KOPT-K1 (cell line): ENCODE measurements around the gene PLXNA3.

Source experiments
- H3K27ac ChIP-seq: fragments of 200-600 bp; sonication (generic); 2 replicates; pipeline ENCODE4 v1.5.1; 2016; ENCODE audit warnings: antibody characterized with exemption, mild to moderate bottlenecking, low read depth, low read length; ENCODE audit not compliant: poor library complexity, severe bottlenecking
- H3K36me3 ChIP-seq: fragments of 200-600 bp; sonication (generic); 2 replicates; pipeline ENCODE4 v1.5.1; 2017; ENCODE audit warnings: antibody characterized with exemption, mild to moderate bottlenecking, low read length, moderate library complexity; ENCODE audit not compliant: insufficient read depth
- H3K9me3 ChIP-seq: fragments of 200-600 bp; sonication (generic); 2 replicates; pipeline ENCODE4 v1.5.1; 2017; ENCODE audit warnings: antibody characterized with exemption, low read length, mild to moderate bottlenecking; ENCODE audit not compliant: insufficient read depth, poor library complexity, severe bottlenecking

Gene PLXNA3

DNA sequence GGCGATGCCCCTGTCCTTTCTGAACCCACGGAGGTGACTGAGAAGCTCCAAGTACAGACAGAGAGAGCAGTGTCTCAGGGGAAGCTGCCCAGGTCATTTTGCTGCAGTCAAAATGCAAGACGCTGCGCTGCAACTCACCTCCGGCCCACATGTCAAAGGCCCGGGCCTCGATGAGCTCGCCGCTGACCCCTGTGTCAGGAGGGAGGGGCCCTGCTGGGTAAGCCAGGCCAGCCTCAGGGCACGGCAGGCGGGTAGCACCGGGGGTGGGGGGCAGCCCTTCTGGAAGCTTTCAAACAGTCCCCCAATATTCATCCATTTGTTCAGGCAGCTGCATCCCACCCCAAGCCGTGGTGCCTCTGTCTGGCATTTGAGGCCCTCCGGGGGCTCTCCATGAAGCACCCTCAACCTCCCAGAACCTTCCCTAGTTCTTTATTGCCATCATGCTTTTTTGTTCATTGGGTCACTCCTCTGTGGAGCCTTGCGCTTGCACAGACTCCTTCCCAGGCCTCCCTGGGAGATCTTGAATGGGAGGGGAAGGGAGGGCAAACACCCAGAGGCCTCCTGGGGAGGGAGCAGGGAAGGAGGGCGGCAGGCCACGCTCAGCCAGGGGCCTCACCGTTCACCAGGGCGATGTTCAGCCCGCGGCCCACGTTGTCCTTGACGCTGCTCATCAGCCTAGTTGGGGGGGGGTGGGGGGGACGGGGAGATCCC is 49.7 kb downstream of the PLXNA3 start:
- H3K9me3 ChIP-seq, result no peaks in the 10 kb centered on the region

DNA sequence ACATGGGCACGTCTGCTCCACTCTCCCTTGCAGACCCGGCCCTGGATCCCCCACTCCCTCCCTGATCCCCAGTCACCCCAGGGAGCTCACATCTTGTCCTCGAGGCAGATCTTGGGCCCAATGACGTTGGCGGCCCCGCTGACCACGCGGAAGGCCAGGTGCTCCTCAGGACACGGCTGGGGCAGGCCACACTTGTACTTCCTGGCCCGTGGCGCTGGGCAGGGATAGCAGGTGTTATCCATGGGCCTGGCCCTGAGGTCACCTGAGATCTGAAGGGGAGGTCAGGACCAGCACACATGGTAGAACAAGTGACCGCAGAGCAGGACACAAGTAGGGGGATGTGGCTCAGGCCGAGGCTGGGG is 50.3 kb downstream of the PLXNA3 start:
- Histone ChIP-seq H3K27ac (no peak overlapping the region), H3K36me3 (peaks cover 5% of the 10 kb centered on the region; the same call in 1 of the 2 replicates), H3K9me3 (no peaks in the 10 kb centered on the region)

More for the DNA sequence above, 49.7 kb downstream of the PLXNA3 start:
- H3K27ac ChIP-seq, result no peak overlapping the region
- H3K36me3 ChIP-seq, result peaks cover 5% of the 10 kb centered on the region; the same call in 1 of the 2 replicates

DNA sequence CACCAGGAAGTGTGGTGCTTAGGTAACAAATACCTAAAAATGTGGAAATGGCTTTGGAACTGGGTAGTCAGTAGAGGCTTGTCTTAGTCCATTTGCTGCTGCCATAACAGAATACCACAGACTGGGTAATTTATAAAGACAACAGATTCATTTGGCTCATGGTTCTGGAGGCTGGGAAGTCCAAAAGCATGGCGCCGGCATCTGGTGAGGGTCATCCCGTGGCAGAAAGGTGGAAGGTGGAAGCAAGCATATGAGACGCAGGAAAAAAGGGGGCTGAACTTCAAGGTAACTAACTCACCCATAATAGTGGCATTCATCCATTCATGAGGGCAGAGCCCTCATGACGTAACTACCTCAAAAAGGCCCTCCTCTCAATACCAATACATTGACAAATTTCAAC is 51.4 kb downstream of the PLXNA3 start:
- Histone ChIP-seq H3K27ac (no peak overlapping the region), H3K9me3 (no peaks in the 10 kb centered on the region), H3K36me3 (peaks cover 5% of the 10 kb centered on the region; the same call in 1 of the 2 replicates)

DNA sequence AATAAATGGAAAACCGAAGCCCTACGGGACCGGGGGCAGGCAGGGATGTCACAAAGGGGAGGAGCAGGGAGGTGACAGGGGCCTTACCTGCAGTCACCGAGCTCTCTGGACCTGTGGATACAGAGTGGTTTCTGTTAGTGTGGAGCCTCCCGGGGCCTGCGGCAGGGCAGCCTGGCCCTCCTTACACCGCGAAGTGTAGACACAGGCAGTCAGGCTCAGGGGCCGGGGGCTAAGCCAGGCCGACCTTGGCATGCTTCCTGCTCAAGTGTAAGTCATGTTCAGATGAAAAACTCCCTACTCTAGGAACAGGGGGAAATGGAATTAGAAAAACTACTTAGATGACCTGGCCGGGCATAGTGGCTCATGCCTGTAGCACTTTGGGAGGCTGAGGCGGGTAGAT is 53.7 kb downstream of the PLXNA3 start:
- Histone ChIP-seq H3K36me3 (no peaks in the 10 kb centered on the region; the same call in 1 of the 2 replicates), H3K27ac (peak overlapping the region; percentile 43), H3K9me3 (no peaks in the 10 kb centered on the region)

DNA sequence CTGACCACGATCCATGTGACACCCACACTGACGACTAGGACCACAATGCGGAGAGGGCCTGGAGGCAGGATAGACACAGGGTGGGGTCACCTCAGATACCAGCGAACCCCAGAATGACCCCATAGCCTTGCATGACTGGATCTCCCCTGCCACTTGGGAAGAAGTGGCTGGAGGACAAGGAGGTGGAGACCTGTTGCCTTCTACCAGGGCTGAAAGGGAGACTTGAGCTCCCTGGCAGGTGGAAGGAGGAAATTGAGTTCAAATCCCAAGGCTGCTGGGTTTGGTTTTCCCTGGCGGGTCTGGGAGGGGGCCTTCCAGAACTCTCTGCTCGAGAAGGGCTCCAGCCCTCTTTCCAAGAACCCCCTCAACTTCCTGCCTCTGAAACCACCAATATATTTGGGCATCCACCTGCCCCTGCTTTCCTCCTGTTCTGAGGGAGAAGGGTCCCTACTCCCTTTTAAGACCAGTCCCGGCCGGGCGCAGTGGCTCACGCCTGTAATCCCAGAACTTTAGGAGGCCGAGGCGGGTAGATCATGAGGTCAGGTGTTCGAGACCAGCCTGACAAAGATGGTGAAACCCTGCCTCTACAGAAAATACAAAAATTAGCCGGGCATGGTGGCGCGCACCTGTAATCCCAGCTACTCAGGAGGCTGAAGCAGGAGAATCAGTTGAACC is 54.9 kb downstream of the PLXNA3 start:
- Histone ChIP-seq H3K27ac (no peak overlapping the region), H3K9me3 (no peaks in the 10 kb centered on the region), H3K36me3 (no peaks in the 10 kb centered on the region; the same call in 1 of the 2 replicates)

- H3K9me3 ChIP-seq, result no peaks in the 10 kb centered on the region
- H3K36me3 ChIP-seq, result no peaks in the 10 kb centered on the region; the same call in 1 of the 2 replicates
- H3K27ac ChIP-seq, result no peak overlapping the region
Measured at GRCh38 chrX:154513716-154514115, 55.6 kb downstream of the PLXNA3 start.

GRCh38 chrX:154515090-154515965 is 57.2 kb downstream of the PLXNA3 start:
- Histone ChIP-seq H3K36me3 (no peaks in the 10 kb centered on the region), H3K9me3 (no peaks in the 10 kb centered on the region), H3K27ac (peak overlapping the region; percentile 78)

GRCh38 chrX:154515966-154516655 is 58.0 kb downstream of the PLXNA3 start, which contains the start of gene FAM3A:
FAM3A (minus strand) TSS chrX:154516232; CDS start chrX:154515772, 460 bp downstream.
- H3K27ac ChIP-seq, result peak within 1 kb of the TSS; percentile 78
- H3K36me3 ChIP-seq, result no peaks in the 10 kb centered on the region
- H3K9me3 ChIP-seq, result no peaks in the 10 kb centered on the region

GRCh38 chrX:154516656-154517100 is 58.6 kb downstream of the PLXNA3 start:
- H3K27ac ChIP-seq, result peak overlapping the region; percentile 59

DNA sequence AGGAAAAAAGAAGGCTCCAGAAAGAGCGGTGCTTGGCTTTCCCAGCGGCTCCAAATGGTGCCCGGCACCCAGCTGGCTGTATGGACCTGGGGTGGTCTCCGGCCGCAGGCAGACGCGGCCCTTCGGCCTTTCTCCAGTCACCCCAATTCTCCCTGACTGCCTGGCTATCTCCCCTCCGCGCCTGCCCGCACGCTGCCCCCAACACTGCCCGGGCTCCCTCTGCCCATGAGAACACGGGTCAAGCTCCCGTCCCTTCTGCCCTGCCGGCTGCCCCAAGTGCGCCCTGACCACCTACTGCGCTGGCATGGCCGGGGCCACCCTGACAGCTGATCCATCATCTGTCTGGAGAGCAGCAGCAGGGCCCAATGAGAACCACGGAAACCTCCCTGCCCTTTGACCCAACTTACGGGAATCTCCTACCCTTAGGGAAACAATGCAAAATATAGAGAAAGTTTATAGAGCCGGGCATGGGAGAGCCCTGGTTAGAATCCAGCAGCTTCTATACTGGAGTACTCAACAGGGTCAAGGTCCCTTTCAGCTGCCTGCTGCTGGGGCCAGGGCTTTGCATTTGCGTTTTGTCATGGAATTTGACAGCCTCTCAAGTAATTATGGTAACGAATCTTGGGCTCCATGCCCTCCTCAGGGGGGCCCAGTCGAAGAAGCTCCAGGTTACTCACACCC is 59.2 kb downstream of the PLXNA3 start:
- H3K9me3 ChIP-seq, result no peaks in the 10 kb centered on the region
- H3K36me3 ChIP-seq, result no peaks in the 10 kb centered on the region
- no peak overlapping the region for H3K27ac ChIP-seq

More at GRCh38 chrX:154516656-154517100, 58.6 kb downstream of the PLXNA3 start:
- Histone ChIP-seq H3K9me3 (no peaks in the 10 kb centered on the region), H3K36me3 (no peaks in the 10 kb centered on the region)

DNA sequence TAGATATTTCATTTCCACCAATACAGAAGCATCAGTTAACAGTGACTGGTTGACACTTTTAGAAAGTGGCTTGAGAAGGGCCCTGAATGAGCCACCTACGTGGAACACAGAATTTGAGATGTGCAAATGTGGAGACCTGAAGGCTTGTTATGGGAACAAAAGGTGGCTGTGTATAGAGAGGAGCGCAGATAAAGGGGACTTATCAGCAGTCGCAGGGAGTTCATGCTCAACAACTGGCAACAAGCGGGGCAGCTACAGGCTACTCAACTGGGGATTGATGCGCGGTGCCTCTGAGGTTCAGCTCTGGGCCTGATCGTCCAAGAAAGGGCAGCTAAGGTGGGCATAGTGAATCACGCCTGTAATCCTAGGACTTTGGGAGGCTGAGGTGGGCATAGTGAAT is 61.3 kb downstream of the PLXNA3 start:
- Histone ChIP-seq H3K9me3 (no peaks in the 10 kb centered on the region), H3K36me3 (no peaks in the 10 kb centered on the region), H3K27ac (no peak overlapping the region)

GRCh38 chrX:154525606-154526490 is 67.8 kb downstream of the PLXNA3 start:
- Histone ChIP-seq H3K27ac (no peak overlapping the region), H3K9me3 (no peaks in the 10 kb centered on the region), H3K36me3 (peaks cover 4% of the 10 kb centered on the region; the same call in 1 of the 2 replicates)
